K562 (cell line): ENCODE data around the gene NDUFA7. TPM values are rescaled to one million over a fixed set of nuclear protein-coding genes. Genes with fewer than 3 reads are reported as not detected.

Experiments used
- ATAC-seq: fragments of 200-7000 bp; cut with Tn5 transposase; 3 replicates; pipeline ENCODE4 v1.9.1; 2020; ENCODE audit warnings: moderate library complexity
- BruUV-seq: library from RNA; stranded (reverse); fragments of 400-500 nt; replicated peaks from 2 replicates; lab custom pipeline; 2021; lab: Mats Ljungman, UMichigan
- CTCF ChIA-PET: fragments of 300-600 bp; formaldehyde crosslinking; extraction: SDS; loops from one replicate; lab custom pipeline; 2021; ENCODE audit warnings: low intra/inter-chr PET ratio; lab: Yijun Ruan, JAX
- POLR2A ChIA-PET: fragments of 300-600, 350-650 bp; sonication (Branson Sonifier 250); formaldehyde crosslinking; extraction: SDS; loops from one replicate; lab custom pipeline; 2021; ENCODE audit warnings: antibody characterized with exemption, inconsistent platforms; lab: Yijun Ruan, JAX
- DNase-seq, 4 experiments: peaks; one replicate each; pipeline versions ENCODE4 v3.0.0 to v3.0.0-alpha.2; 2011 to 2018; ENCODE audit warnings: low spot score in 3 of 4, mixed read lengths in 3 of 4; ENCODE audit errors: extremely low read depth in 1 of 4
- FAIRE-seq: peaks from 2 replicates; lab custom pipeline; 2011; peaks lifted over from hg19 to GRCh38; lab: Jason Lieb, UNC
- H2AFZ ChIP-seq: 2 replicates; pipeline ENCODE4 v1.6.0; 2011; ENCODE audit warnings: low read depth, low read length, control low read depth, inconsistent platforms
- H3K27ac ChIP-seq: fragments of 200-600 bp; 3 replicates; pipeline ENCODE4 v1.8.0; 2011; ENCODE audit warnings: low read depth, mild to moderate bottlenecking, control low read depth, inconsistent platforms, low read length, moderate library complexity, mixed read lengths; ENCODE audit errors: extremely low read depth
- H3K27me3 ChIP-seq, 2 experiments: fragments of 300-600 bp in 1 of 2; 2 replicates in 1 of 2; 3 replicates in 1 of 2; pipeline versions ENCODE4 v1.6.0 to v1.8.0; 2011; ENCODE audit warnings: inconsistent platforms in 2 of 2, low read length in 2 of 2, mild to moderate bottlenecking in 1 of 2, mixed read lengths in 1 of 2, moderate library complexity in 1 of 2; ENCODE audit not compliant: control insufficient read depth in 2 of 2, insufficient read depth in 2 of 2
- H3K36me3 ChIP-seq: fragments of 300-600 bp; 3 replicates; pipeline ENCODE4 v1.8.0; 2011; ENCODE audit warnings: mild to moderate bottlenecking, low read length, inconsistent platforms; ENCODE audit not compliant: control insufficient read depth, insufficient read depth
- H3K4me1 ChIP-seq, 2 experiments: fragments of 200-600 bp in 1 of 2; replicated peaks in 1 of 2; 2 replicates in 1 of 2; 3 replicates in 1 of 2; pipeline versions ENCODE4 v1.5.1 to v1.8.0; 2011; ENCODE audit warnings: inconsistent platforms in 2 of 2, low read length in 2 of 2, mild to moderate bottlenecking in 1 of 2, mixed read lengths in 1 of 2, moderate library complexity in 1 of 2; ENCODE audit not compliant: control insufficient read depth in 2 of 2, insufficient read depth in 2 of 2
- H3K4me2 ChIP-seq: 2 replicates; pipeline ENCODE4 v1.6.1; 2011; ENCODE audit warnings: low read length, control low read depth, inconsistent platforms, mixed read lengths; ENCODE audit not compliant: insufficient read depth
- H3K4me3 ChIP-seq: fragments of 200-600 bp; sonication (generic), shearing (Covaris generic); 2 replicates; pipeline ENCODE4 v1.5.1; 2016; ENCODE audit warnings: control low read depth, inconsistent platforms
- H3K79me2 ChIP-seq: fragments of 200-600 bp; 3 replicates; pipeline ENCODE4 v1.8.0; 2011; ENCODE audit warnings: low read length, inconsistent platforms; ENCODE audit not compliant: control insufficient read depth, insufficient read depth
- H3K9ac ChIP-seq, 2 experiments: 2 replicates each; pipeline versions ENCODE4 v1.6.0 to v1.6.1; 2011; ENCODE audit warnings: low read depth in 2 of 2, low read length in 2 of 2, control low read depth in 1 of 2, inconsistent platforms in 1 of 2, mild to moderate bottlenecking in 1 of 2, mixed read lengths in 1 of 2; ENCODE audit not compliant: insufficient read depth in 1 of 2
- H3K9me1 ChIP-seq: one replicate; pipeline ENCODE4 v1.6.0; 2011; ENCODE audit warnings: inconsistent platforms, mild to moderate bottlenecking, low read length, moderate library complexity; ENCODE audit not compliant: control insufficient read depth, insufficient read depth
- H3K9me3 ChIP-seq: replicated peaks from 2 replicates; pipeline ENCODE4 v1.5.1; 2011; ENCODE audit warnings: low read depth, low read length, inconsistent platforms; ENCODE audit not compliant: control insufficient read depth, insufficient read depth
- H4K20me1 ChIP-seq: replicated peaks from 2 replicates; pipeline ENCODE4 v1.6.1; 2011; ENCODE audit warnings: low read length, inconsistent platforms, mixed read lengths; ENCODE audit not compliant: control insufficient read depth, insufficient read depth
- BRF2 ChIP-seq: IDR thresholded peaks from 3 replicates; pipeline ENCODE4 v1.6.1; 2011; ENCODE audit warnings: borderline replicate concordance, mild to moderate bottlenecking; ENCODE audit not compliant: insufficient read length, insufficient read depth
- CEBPB ChIP-seq: fragments of 450-650 bp; IDR thresholded peaks from 2 replicates; pipeline ENCODE4 v1.6.1; 2016; ENCODE audit warnings: missing genetic modification characterization, missing compliant biosample characterization
- LARP7 ChIP-seq: fragments of 450-650 bp; IDR thresholded peaks from 2 replicates; pipeline ENCODE4 v1.6.1; 2016
- MCM7 ChIP-seq, 2 experiments: fragments of 450-650 bp; IDR thresholded peaks; 2 replicates each; pipeline ENCODE4 v1.6.1; 2016 to 2018
- NFATC3 ChIP-seq: fragments of 450-650 bp; IDR thresholded peaks from 2 replicates; pipeline ENCODE4 v1.6.1; 2017; ENCODE audit warnings: mild to moderate bottlenecking
- PHB ChIP-seq: fragments of 250-450 bp; sonication (Bioruptor Pico); IDR thresholded peaks from 2 replicates; pipeline ENCODE4 v1.5.0; 2021
- PKNOX1 ChIP-seq: fragments of 450-650 bp; IDR thresholded peaks from 2 replicates; pipeline ENCODE4 v1.6.1; 2016
- RBFOX2 ChIP-seq: fragments of 200-400 bp; formaldehyde crosslinking; IDR thresholded peaks from 2 replicates; pipeline ENCODE4 v1.6.1; 2017; ENCODE audit warnings: low read depth, mild to moderate bottlenecking, low read length, moderate library complexity
- TAF9B ChIP-seq: fragments of 450-650 bp; IDR thresholded peaks from 2 replicates; pipeline ENCODE4 v1.6.1; 2018; ENCODE audit warnings: mild to moderate bottlenecking; ENCODE audit not compliant: partially characterized antibody
- TEAD1 ChIP-seq, 2 experiments: fragments of 450-650 bp in 1 of 2; sonication (generic) in 1 of 2; formaldehyde crosslinking; IDR thresholded peaks; 2 replicates each; pipeline versions ENCODE4 v1.4.0 to v1.8.0; 2020 to 2022; ENCODE audit warnings: mild to moderate bottlenecking in 2 of 2, missing genetic modification reagents in 1 of 2
- ZC3H11A ChIP-seq: IDR thresholded peaks from 2 replicates; pipeline ENCODE4 v1.6.1; 2012; ENCODE audit warnings: low read depth, low read length, improper control_type of control experiment
- ZNF134 ChIP-seq: fragments of 250-450 bp; sonication (Bioruptor Pico); conservative IDR thresholded peaks from 2 replicates; pipeline ENCODE4 v1.4.0; 2020
- WGBS: fragments of 100-300 bp; shearing (Covaris generic); methylation state at CpG from one replicate; pipeline ENCODE4 v1.1.6; 2016; ENCODE audit warnings: low coverage, mixed read lengths; ENCODE audit not compliant: insufficient coverage; ENCODE audit errors: missing lambda C conversion rate; 5-methylcytosine and 5-hydroxymethylcytosine counted together
- in situ Hi-C: fragments of 300-500 bp; cut with MboI; formaldehyde crosslinking; loops from 4 replicates; pipeline ENCODE4 v1.15.0; 2018; ENCODE audit warnings: inconsistent platforms, mixed read lengths
- intact Hi-C: fragments of 100-400 bp; cut with micrococcal nuclease; formaldehyde crosslinking; loops from 2 replicates; pipeline ENCODE4 v1.14.2; 2022
- polyA plus RNA-seq, 8 experiments: library from polyadenylated mRNA; depleted of rRNA in 4 of 8; stranded (reverse) in 5 of 8; unstranded in 3 of 8; fragments of >200 nt; fragmentation: Nextera tagmentation in 2 of 8; fragmentation: Illumina TruSeq in 1 of 8; extraction: Ambion mirVana in 2 of 8; extraction: Trizol in 1 of 8; gene quantifications; 2 replicates each; pipeline versions ENCODE4 v1.2.1 to v1.2.3, GENCODE V29; 2011 to 2014; ENCODE audit warnings: inconsistent platforms in 1 of 8, missing spikeins in 1 of 8
- total RNA-seq, 7 experiments: library from RNA; depleted of rRNA in 6 of 7; stranded (reverse); fragments of >200 nt in 6 of 7; fragmentation: Illumina TruSeq in 2 of 7; extraction: Trizol in 2 of 7; gene quantifications; 2 replicates each; pipeline versions ENCODE4 v1.2.1 to v1.2.3, GENCODE V29; 2011 to 2021; ENCODE audit warnings: low replicate concordance in 1 of 7
- TF ChIP-seq, protein P1 (sequence below): conservative IDR thresholded peaks from 2 replicates; pipeline ENCODE4 v1.6.1; 2011; ENCODE audit warnings: low read depth, mild to moderate bottlenecking, low read length; ENCODE audit not compliant: control insufficient read depth
- TF ChIP-seq, protein P2 (sequence below): fragments of 250-450 bp; sonication (Bioruptor Pico); IDR thresholded peaks from 2 replicates; pipeline ENCODE4 v1.5.0; 2020; ENCODE audit warnings: mild to moderate bottlenecking, borderline replicate concordance
- TF ChIP-seq, protein P3 (sequence below): fragments of 450-650 bp; formaldehyde crosslinking; IDR thresholded peaks from 2 replicates; pipeline ENCODE4 v1.4.0; 2022; ENCODE audit warnings: mild to moderate bottlenecking, moderate library complexity

The NDUFA7 gene
- total and polyA plus RNA-seq, 9 of the 15 experiments (the other 6 are each of a cell fraction or from before 2014, with no cell fraction given), result 70.8 to 348 (median 142) TPM

DNA sequence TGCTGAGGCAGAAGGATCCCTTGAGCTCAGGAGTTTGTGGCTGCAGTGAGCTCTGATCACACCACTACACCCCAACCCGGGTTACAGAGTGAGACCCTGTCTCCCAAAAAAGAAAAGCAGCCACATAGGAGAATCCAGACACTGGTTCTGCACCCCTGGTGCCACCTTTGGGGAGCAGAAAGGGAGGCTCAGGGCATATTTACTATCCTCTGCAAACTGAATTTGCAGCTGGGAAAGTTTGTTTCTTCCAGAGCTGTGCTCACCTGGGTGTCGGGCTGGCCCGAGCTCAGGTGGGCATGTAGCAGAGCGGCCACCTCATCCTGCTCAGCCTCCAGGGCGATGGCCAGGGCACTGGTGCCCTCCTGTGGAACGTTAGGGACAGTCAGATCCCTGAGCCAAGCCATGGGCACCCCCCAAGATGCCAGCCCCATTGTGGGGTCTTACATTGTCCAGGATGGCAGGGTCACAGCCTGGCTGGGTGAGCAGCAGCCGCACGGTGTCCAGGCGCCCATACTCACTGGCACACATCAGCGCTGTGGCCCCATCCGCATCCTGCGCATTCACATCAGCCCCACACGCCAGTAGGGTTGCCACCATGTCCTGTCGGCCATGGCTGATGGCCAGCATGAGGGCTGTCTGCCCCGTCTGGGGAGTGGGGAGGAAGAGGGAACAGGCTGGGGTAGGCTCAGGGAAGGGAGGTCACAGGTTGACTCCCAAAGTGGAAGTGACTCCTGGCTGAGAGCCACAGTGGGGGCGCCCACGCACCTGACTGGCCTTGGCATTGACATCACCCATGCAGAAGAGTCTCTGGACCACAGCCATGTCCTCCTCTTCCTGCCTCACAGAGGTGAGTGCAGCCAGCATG is 3.2 kb upstream of the NDUFA7 start:
- H3K27ac ChIP-seq, result no peak overlapping the region
- no peaks in the 10 kb centered on the region for H3K9me3 ChIP-seq
- DNase-seq, result peak in 2 of 4 experiments; percentile 21 to 30
- FAIRE-seq, result no peak
- WGBS, result 79% methylated on average over 17 of the region's 17 CpGs
- BruUV-seq, result no TSS peak
- H3K9me1 ChIP-seq, result no peaks in the 10 kb centered on the region
- ChIA-PET CTCF (no interaction called here), POLR2A (interaction anchor here (0.6 to 3.8 kb wide), 12 partner anchors 8 to 210 kb away, joined by 3 to 34 read pairs (median 4); partner anchors contain the start of gene RAB11B)
- peaks cover 46% of the 10 kb centered on the region for H3K79me2 ChIP-seq
- H3K27me3 ChIP-seq, result no peaks in the 10 kb centered on the region
- H3K9ac ChIP-seq, result peak overlapping the region in 1 of 2 experiments; percentile 77; a peak in 2 of 4 replicates
- H3K36me3 ChIP-seq, result peaks cover 35% of the 10 kb centered on the region
- H3K4me1 ChIP-seq, result peaks cover 17 to 28% of the 10 kb centered on the region in 2 experiments
- H3K4me2 ChIP-seq, result no peak overlapping the region; the same call in 1 of the 2 replicates
- peaks cover 26% of the 10 kb centered on the region; the same call in 1 of the 2 replicates for H4K20me1 ChIP-seq
- in situ Hi-C loops (no loop called here), intact Hi-C loops (loop anchor here (10.0 kb wide), 1 partner anchor 60 kb away; no protein-coding TSS in a partner anchor)
- no peak overlapping the region for H2AFZ ChIP-seq
- no peak overlapping the region for H3K4me3 ChIP-seq
- ATAC-seq, result no peak; the same call in 1 of the 3 replicates
- TF ChIP-seq PHB (CRISPR knock-in tag) (no peak), BRF2 (no peak), TEAD1 (CRISPR knock-in tag; IDR thresholded peaks at IDR 0.05) (no peak), ZNF134 (no peak), TAF9B (no peak), ZC3H11A (no peak), LARP7 (no peak), NFATC3 (no peak), RBFOX2 (peak; percentile 62), PKNOX1 (no peak), MCM7 (IDR thresholded peaks at IDR 0.05) (no peak), CEBPB (tag) (no peak)
- TF ChIP-seq, protein P1, sequence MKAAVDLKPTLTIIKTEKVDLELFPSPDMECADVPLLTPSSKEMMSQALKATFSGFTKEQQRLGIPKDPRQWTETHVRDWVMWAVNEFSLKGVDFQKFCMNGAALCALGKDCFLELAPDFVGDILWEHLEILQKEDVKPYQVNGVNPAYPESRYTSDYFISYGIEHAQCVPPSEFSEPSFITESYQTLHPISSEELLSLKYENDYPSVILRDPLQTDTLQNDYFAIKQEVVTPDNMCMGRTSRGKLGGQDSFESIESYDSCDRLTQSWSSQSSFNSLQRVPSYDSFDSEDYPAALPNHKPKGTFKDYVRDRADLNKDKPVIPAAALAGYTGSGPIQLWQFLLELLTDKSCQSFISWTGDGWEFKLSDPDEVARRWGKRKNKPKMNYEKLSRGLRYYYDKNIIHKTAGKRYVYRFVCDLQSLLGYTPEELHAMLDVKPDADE, result no peak
- TF ChIP-seq, protein P2, sequence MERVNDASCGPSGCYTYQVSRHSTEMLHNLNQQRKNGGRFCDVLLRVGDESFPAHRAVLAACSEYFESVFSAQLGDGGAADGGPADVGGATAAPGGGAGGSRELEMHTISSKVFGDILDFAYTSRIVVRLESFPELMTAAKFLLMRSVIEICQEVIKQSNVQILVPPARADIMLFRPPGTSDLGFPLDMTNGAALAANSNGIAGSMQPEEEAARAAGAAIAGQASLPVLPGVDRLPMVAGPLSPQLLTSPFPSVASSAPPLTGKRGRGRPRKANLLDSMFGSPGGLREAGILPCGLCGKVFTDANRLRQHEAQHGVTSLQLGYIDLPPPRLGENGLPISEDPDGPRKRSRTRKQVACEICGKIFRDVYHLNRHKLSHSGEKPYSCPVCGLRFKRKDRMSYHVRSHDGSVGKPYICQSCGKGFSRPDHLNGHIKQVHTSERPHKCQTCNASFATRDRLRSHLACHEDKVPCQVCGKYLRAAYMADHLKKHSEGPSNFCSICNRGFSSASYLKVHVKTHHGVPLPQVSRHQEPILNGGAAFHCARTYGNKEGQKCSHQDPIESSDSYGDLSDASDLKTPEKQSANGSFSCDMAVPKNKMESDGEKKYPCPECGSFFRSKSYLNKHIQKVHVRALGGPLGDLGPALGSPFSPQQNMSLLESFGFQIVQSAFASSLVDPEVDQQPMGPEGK (CRISPR knock-in tag), result no peak
- TF ChIP-seq, protein P3, sequence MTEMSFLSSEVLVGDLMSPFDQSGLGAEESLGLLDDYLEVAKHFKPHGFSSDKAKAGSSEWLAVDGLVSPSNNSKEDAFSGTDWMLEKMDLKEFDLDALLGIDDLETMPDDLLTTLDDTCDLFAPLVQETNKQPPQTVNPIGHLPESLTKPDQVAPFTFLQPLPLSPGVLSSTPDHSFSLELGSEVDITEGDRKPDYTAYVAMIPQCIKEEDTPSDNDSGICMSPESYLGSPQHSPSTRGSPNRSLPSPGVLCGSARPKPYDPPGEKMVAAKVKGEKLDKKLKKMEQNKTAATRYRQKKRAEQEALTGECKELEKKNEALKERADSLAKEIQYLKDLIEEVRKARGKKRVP (CRISPR knock-in tag), result no peak
